Body of pancreas (tissue), 4 donors: ENCODE measurements around the gene SLC5A9. TPM values are rescaled to one million over a fixed set of nuclear protein-coding genes. Genes with fewer than 3 reads are reported as not detected.
"Not testable (repeated sequence)": the region's sequence is repeated elsewhere in the genome, so short reads cannot be mapped to it uniquely, and the experiment has no call there.

Experiments used
- ATAC-seq: fragments of 150-250 bp; one replicate; pipeline ENCODE4 v1.9.1; 2016
- DNase-seq, 4 donors: peaks; one replicate each; pipeline ENCODE4 v3.0.0-alpha.2; 2019
- H3K27ac ChIP-seq, 4 donors: fragments of 200-600 bp; sonication (generic); 1 replicate in 3 of 4; 2 replicates in 1 of 4; pipeline versions ENCODE4 v1.5.1 to v1.6.1; 2016 to 2019; ENCODE audit warnings: mild to moderate bottlenecking in 1 of 4, mixed read lengths in 1 of 4, moderate library complexity in 1 of 4
- H3K27me3 ChIP-seq, 2 donors: fragments of 200-600 bp; sonication (generic); one replicate each; pipeline ENCODE4 v1.6.0; 2016; ENCODE audit warnings: mild to moderate bottlenecking in 1 of 2
- H3K36me3 ChIP-seq, 2 donors: fragments of 200-600 bp; sonication (generic); replicated peaks in 1 of 2; 2 replicates each; pipeline ENCODE4 v1.5.1; 2016; ENCODE audit warnings: low read depth in 2 of 2; ENCODE audit not compliant: insufficient read depth in 1 of 2
- H3K4me1 ChIP-seq: fragments of 200-600 bp; sonication (generic); one replicate; pipeline ENCODE4 v1.6.0; 2016
- H3K4me3 ChIP-seq, 2 donors: fragments of 200-600 bp; sonication (generic); 1 replicate in 1 of 2; 2 replicates in 1 of 2; pipeline ENCODE4 v1.5.1; 2016 to 2019
- H3K9me3 ChIP-seq, 3 donors: fragments of 200-600 bp; sonication (generic); 1 replicate in 2 of 3; 2 replicates in 1 of 3; pipeline ENCODE4 v1.5.1; 2016
- POLR2A ChIP-seq, 3 donors: fragments of 450-650 bp; IDR thresholded peaks; one replicate each; pipeline ENCODE4 v1.6.1; 2016; ENCODE audit warnings: antibody characterized with exemption in 3 of 3, mild to moderate bottlenecking in 2 of 3
- WGBS, 2 donors: methylation state at CpG; one replicate each; pipeline ENCODE4 v1.1.5; 2017; 5-methylcytosine and 5-hydroxymethylcytosine counted together
- intact Hi-C: fragments of 100-400 bp; cut with DNase I; formaldehyde crosslinking; loops from one replicate; pipeline ENCODE4 v1.15.1; 2023
- total RNA-seq, 2 donors: library from RNA; depleted of rRNA; stranded (reverse); fragments of >200 nt; gene quantifications; one replicate each; pipeline ENCODE4 v1.1.0, GENCODE V29; 2016
- TF ChIP-seq, protein P1 (sequence below), 7 experiments: fragments of 450-650 bp in 4 of 7; fragments of 200-600 bp in 3 of 7; sonication (generic) in 3 of 7; IDR thresholded peaks; one replicate each; pipeline ENCODE4 v1.5.1; 2016 to 2019; ENCODE audit warnings: antibody characterized with exemption in 7 of 7

The SLC5A9 gene
- total RNA-seq, 2 donors from 2014 or later = 3.3 to 5.2 TPM

GRCh38 chr1:48292706-48293105 lies 70.2 kb downstream of the SLC5A9 start:
- Histone ChIP-seq H3K36me3 (no peaks in the 10 kb centered on the region), H3K27me3 (no peaks in the 10 kb centered on the region), H3K4me3 (no peak overlapping the region), H3K27ac (no peak overlapping the region), H3K9me3 (no peaks in the 10 kb centered on the region), H3K4me1 (no peaks in the 10 kb centered on the region)
- intact Hi-C loops = no loop called here
- TF ChIP-seq, protein P1, sequence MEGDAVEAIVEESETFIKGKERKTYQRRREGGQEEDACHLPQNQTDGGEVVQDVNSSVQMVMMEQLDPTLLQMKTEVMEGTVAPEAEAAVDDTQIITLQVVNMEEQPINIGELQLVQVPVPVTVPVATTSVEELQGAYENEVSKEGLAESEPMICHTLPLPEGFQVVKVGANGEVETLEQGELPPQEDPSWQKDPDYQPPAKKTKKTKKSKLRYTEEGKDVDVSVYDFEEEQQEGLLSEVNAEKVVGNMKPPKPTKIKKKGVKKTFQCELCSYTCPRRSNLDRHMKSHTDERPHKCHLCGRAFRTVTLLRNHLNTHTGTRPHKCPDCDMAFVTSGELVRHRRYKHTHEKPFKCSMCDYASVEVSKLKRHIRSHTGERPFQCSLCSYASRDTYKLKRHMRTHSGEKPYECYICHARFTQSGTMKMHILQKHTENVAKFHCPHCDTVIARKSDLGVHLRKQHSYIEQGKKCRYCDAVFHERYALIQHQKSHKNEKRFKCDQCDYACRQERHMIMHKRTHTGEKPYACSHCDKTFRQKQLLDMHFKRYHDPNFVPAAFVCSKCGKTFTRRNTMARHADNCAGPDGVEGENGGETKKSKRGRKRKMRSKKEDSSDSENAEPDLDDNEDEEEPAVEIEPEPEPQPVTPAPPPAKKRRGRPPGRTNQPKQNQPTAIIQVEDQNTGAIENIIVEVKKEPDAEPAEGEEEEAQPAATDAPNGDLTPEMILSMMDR (IDR thresholded peaks at IDR 0.05) = no peak
- no peak for TF ChIP-seq POLR2A (IDR thresholded peaks at IDR 0.05)
- WGBS, 2 donors = 86 to 89% methylated on average over 5 of the region's 5 CpGs
- DNase-seq = no peak
- no peak for ATAC-seq

GRCh38 chr1:48294094-48294493 lies 71.6 kb downstream of the SLC5A9 start:
- ATAC-seq, H3K27ac ChIP-seq, H3K4me3 ChIP-seq, H3K9me3 ChIP-seq, intact Hi-C loops, H3K4me1 ChIP-seq, H3K27me3 ChIP-seq, H3K36me3 ChIP-seq, DNase-seq: not testable (repeated sequence)
- 78 to 86% methylated on average over 6 of the region's 6 CpGs for WGBS, 2 donors

DNA sequence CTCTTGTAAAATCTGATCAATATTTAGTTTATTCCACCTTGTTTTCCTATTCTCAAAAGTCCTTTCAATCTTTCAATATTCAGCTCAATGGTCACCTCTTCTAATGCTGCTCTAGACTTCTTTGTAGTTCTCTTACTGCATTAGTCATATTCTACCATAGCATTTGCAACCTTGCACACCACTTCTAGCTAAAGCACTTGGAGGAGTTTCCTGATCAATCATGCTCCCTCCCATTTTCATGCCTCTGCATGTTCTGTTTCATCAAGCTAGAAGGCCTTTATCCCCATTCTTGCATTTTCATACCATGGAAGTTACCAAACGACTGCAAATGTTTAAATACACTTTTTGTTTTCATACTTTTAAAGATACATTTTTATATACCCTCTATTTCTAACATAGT lies 72.1 kb downstream of the SLC5A9 start:
- Histone ChIP-seq H3K4me1 (no peaks in the 10 kb centered on the region), H3K36me3 (no peaks in the 10 kb centered on the region), H3K27me3 (no peaks in the 10 kb centered on the region), H3K27ac (no peak overlapping the region), H3K4me3 (no peak overlapping the region), H3K9me3 (no peaks in the 10 kb centered on the region)
- DNase-seq (no peak), ATAC-seq (no peak)
- no peak for TF ChIP-seq POLR2A (IDR thresholded peaks at IDR 0.05)
- TF ChIP-seq, protein P1 (IDR thresholded peaks at IDR 0.05) = no peak
- 61 to 70% methylated on average over 1 of the region's 1 CpG for WGBS, 2 donors
- intact Hi-C loops = no loop called here

Other genes starting within 250 kb of the SLC5A9 start
- gene TRABD2B, start 225.3 kb upstream of the SLC5A9 start, total RNA-seq = 1 to 10 TPM; 2.6 to 4.3 TPM
- gene SPATA6, start 249.5 kb downstream of the SLC5A9 start, total RNA-seq = 10 to 100 TPM in 1 of 2 donors, 1 to 10 TPM in 1; 5.3 to 15.8 TPM